Smooth muscle cell (in vitro differentiated cells): ENCODE measurements around the gene SF3A1. TPM values are rescaled to one million over a fixed set of nuclear protein-coding genes. Genes with fewer than 3 reads are reported as not detected.
A peak's percentile ranks its signal among the peaks of the same experiment; 100 is the strongest.

Experiments used
- DNase-seq: peaks from one replicate; lab custom pipeline; 2025; ENCODE audit not compliant: unreplicated experiment; lab: John Stamatoyannopoulos, UW
- H2AFZ ChIP-seq: fragments of 200-600 bp; sonication (generic); 2 replicates; pipeline ENCODE4 v1.6.0; 2016; ENCODE audit warnings: antibody characterized with exemption, low read depth, mild to moderate bottlenecking
- H3F3A ChIP-seq: fragments of 200-600 bp; sonication (generic); 2 replicates; pipeline ENCODE4 v1.6.0; 2017; ENCODE audit warnings: antibody characterized with exemption, low read depth
- H3K27ac ChIP-seq: fragments of 200-600 bp; sonication (generic); 2 replicates; pipeline ENCODE4 v1.5.1; 2016; ENCODE audit warnings: low read depth, mild to moderate bottlenecking
- H3K27me3 ChIP-seq: fragments of 200-600 bp; sonication (generic); 2 replicates; pipeline ENCODE4 v1.6.1; 2016; ENCODE audit warnings: low read depth, mild to moderate bottlenecking
- H3K36me3 ChIP-seq: fragments of 200-600 bp; sonication (generic); 2 replicates; pipeline ENCODE4 v1.5.1; 2016; ENCODE audit warnings: low read depth
- H3K4me1 ChIP-seq: fragments of 200-600 bp; sonication (generic); 2 replicates; pipeline ENCODE4 v1.5.1; 2016; ENCODE audit warnings: low read depth
- H3K4me2 ChIP-seq: fragments of 200-600 bp; sonication (generic); 2 replicates; pipeline ENCODE4 v1.6.0; 2016; ENCODE audit warnings: mild to moderate bottlenecking
- H3K4me3 ChIP-seq: fragments of 200-600 bp; sonication (generic); 2 replicates; pipeline ENCODE4 v1.5.1; 2016; ENCODE audit warnings: mild to moderate bottlenecking
- H3K79me2 ChIP-seq: fragments of 200-600 bp; sonication (generic); 2 replicates; pipeline ENCODE4 v1.6.0; 2016; ENCODE audit warnings: low read depth, mild to moderate bottlenecking
- H3K9ac ChIP-seq: fragments of 200-600 bp; sonication (generic); 2 replicates; pipeline ENCODE4 v1.6.0; 2016; ENCODE audit warnings: low read depth
- H3K9me3 ChIP-seq: fragments of 200-600 bp; sonication (generic); replicated peaks from 2 replicates; pipeline ENCODE4 v1.5.1; 2016; ENCODE audit warnings: low read depth
- H4K20me1 ChIP-seq: fragments of 200-600 bp; sonication (generic); 2 replicates; pipeline ENCODE4 v1.6.0; 2016; ENCODE audit warnings: low read depth
- WGBS: methylation state at CpG from one replicate; pipeline ENCODE4 v1.1.7; 2016; ENCODE audit warnings: low lambda C conversion rate; 5-methylcytosine and 5-hydroxymethylcytosine counted together
- polyA plus RNA-seq: library from polyadenylated mRNA; unstranded; fragments of >200 nt; fragmentation: Nextera tagmentation; extraction: Ambion mirVana; gene quantifications from 2 replicates; pipeline ENCODE4 v1.2.1, GENCODE V29; 2016
- total RNA-seq: library from RNA; depleted of rRNA; stranded (reverse); fragments of >200 nt; gene quantifications from 2 replicates; pipeline ENCODE4 v1.2.3, GENCODE V29; 2014
- TF ChIP-seq, protein P1 (sequence below): fragments of 200-600 bp; sonication (generic); IDR thresholded peaks from 2 replicates; pipeline ENCODE4 v1.5.1; 2017; ENCODE audit warnings: borderline replicate concordance, mild to moderate bottlenecking, antibody characterized with exemption; ENCODE audit not compliant: insufficient read depth, poor library complexity, severe bottlenecking

The SF3A1 gene
- total and polyA plus RNA-seq, 2 experiments from 2014 or later = 55.0 to 86.7 TPM

- H3K27ac ChIP-seq = peak overlapping the region; percentile 37
- H3K4me1 ChIP-seq = peaks cover 20% of the 10 kb centered on the region
- H3F3A ChIP-seq = peaks cover 34% of the 10 kb centered on the region
- no peak overlapping the region for H3K4me3 ChIP-seq
- H3K79me2 ChIP-seq = peaks cover 87% of the 10 kb centered on the region
- H3K27me3 ChIP-seq = no peaks in the 10 kb centered on the region
- peaks cover 99% of the 10 kb centered on the region for H4K20me1 ChIP-seq
- no peak overlapping the region for H3K9ac ChIP-seq
- TF ChIP-seq, protein P1, sequence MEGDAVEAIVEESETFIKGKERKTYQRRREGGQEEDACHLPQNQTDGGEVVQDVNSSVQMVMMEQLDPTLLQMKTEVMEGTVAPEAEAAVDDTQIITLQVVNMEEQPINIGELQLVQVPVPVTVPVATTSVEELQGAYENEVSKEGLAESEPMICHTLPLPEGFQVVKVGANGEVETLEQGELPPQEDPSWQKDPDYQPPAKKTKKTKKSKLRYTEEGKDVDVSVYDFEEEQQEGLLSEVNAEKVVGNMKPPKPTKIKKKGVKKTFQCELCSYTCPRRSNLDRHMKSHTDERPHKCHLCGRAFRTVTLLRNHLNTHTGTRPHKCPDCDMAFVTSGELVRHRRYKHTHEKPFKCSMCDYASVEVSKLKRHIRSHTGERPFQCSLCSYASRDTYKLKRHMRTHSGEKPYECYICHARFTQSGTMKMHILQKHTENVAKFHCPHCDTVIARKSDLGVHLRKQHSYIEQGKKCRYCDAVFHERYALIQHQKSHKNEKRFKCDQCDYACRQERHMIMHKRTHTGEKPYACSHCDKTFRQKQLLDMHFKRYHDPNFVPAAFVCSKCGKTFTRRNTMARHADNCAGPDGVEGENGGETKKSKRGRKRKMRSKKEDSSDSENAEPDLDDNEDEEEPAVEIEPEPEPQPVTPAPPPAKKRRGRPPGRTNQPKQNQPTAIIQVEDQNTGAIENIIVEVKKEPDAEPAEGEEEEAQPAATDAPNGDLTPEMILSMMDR = no peak
- no peaks in the 10 kb centered on the region for H3K36me3 ChIP-seq
- no peak overlapping the region for H2AFZ ChIP-seq
- no peak overlapping the region for H3K4me2 ChIP-seq
- WGBS = 75% methylated on average over 5 of the region's 5 CpGs
- DNase-seq = no peak
- no peaks in the 10 kb centered on the region for H3K9me3 ChIP-seq
Measured at GRCh38 chr22:30308518-30309230, 48.0 kb downstream of the SF3A1 start.

DNA sequence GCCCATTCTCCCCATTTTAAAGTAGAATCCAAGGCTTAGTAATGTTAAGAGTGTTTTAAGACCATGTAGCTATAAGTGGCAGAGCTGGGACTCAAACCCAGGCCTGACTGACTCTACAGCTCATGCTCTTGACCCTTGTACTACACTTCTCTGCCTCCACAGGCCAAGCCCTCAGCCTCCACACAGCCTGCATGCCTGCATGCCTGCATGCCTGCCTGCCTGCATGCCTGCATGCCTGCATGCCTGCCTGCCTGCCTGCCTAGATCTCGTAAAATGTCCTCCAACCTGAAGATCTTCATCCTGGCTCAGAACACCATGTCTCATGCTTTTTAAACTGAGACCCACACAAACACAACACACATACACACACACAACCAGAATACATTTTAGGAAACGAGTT lies 48.6 kb downstream of the SF3A1 start:
- 73% methylated on average over 2 of the region's 2 CpGs for WGBS
- TF ChIP-seq, protein P1 = no peak
- Histone ChIP-seq H3K27ac (peak overlapping the region; percentile 30), H2AFZ (no peak overlapping the region), H3K4me1 (peaks cover 20% of the 10 kb centered on the region), H3K36me3 (no peaks in the 10 kb centered on the region), H3F3A (peaks cover 39% of the 10 kb centered on the region), H4K20me1 (peaks cover 100% of the 10 kb centered on the region), H3K79me2 (peaks cover 90% of the 10 kb centered on the region), H3K27me3 (no peaks in the 10 kb centered on the region), H3K9ac (no peak overlapping the region), H3K9me3 (no peaks in the 10 kb centered on the region), H3K4me3 (no peak overlapping the region), H3K4me2 (no peak overlapping the region)
- no peak for DNase-seq

DNA sequence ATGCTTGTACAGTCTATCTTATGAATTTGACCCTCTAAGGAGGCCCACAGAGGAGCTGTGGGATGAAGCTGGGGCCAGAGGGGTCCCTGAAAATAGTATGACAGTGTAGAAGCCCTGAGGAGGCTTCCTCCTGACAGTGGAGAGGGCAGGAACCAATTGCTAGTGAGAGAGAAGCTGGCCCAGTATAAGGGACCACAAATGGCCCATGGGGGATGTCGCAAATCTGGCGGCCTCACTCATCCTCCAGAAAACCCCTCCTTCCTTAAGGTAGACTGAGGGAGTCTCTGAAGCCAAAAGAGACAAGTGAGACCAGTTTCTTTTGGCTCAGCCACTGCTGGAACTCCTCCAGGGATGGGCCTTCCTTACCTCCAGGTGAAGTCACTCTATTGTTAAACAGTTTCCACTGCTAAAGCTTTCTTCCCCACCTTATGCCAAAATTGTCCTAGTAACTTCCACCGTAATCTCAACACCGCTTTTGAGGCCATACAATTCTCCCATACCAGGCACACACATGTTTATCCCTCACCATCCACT lies 49.6 kb downstream of the SF3A1 start:
- no peak overlapping the region for H3K9ac ChIP-seq
- TF ChIP-seq, protein P1 = no peak
- no peak overlapping the region for H2AFZ ChIP-seq
- peaks cover 38% of the 10 kb centered on the region for H3F3A ChIP-seq
- peaks cover 100% of the 10 kb centered on the region for H4K20me1 ChIP-seq
- no peaks in the 10 kb centered on the region for H3K27me3 ChIP-seq
- H3K27ac ChIP-seq = no peak overlapping the region
- peaks cover 13% of the 10 kb centered on the region for H3K4me1 ChIP-seq
- no peak for DNase-seq
- peaks cover 80% of the 10 kb centered on the region for H3K79me2 ChIP-seq
- no peaks in the 10 kb centered on the region for H3K36me3 ChIP-seq
- H3K4me3 ChIP-seq = no peak overlapping the region
- 96% methylated on average over 4 of the region's 4 CpGs for WGBS
- H3K9me3 ChIP-seq = no peaks in the 10 kb centered on the region
- H3K4me2 ChIP-seq = no peak overlapping the region

- no peak for DNase-seq
- peaks cover 76% of the 10 kb centered on the region for H3K79me2 ChIP-seq
- no peak overlapping the region for H3K4me2 ChIP-seq
- peaks cover 35% of the 10 kb centered on the region for H3F3A ChIP-seq
- H3K36me3 ChIP-seq = no peaks in the 10 kb centered on the region
- H2AFZ ChIP-seq = no peak overlapping the region
- 97% methylated on average over 1 of the region's 1 CpG for WGBS
- H3K27me3 ChIP-seq = no peaks in the 10 kb centered on the region
- no peak overlapping the region for H3K4me3 ChIP-seq
- TF ChIP-seq, protein P1 = no peak
- no peak overlapping the region for H3K27ac ChIP-seq
- H3K9ac ChIP-seq = no peak overlapping the region
- H4K20me1 ChIP-seq = peaks cover 100% of the 10 kb centered on the region
- H3K4me1 ChIP-seq = peaks cover 11% of the 10 kb centered on the region
- no peaks in the 10 kb centered on the region for H3K9me3 ChIP-seq
Measured at GRCh38 chr22:30306627-30307011, 50.1 kb downstream of the SF3A1 start.
